Hepatocyte (in vitro differentiated cells): ENCODE results near the gene KCNK3. TPM values are rescaled to one million over a fixed set of nuclear protein-coding genes. Genes with fewer than 3 reads are reported as not detected.

Experiments used
- DNase-seq: peaks from one replicate; pipeline ENCODE4 v3.0.0-alpha.2; 2016; ENCODE audit warnings: low spot score
- H2AFZ ChIP-seq: fragments of 200-600 bp; sonication (generic); 2 replicates; pipeline ENCODE4 v1.6.0; 2016; ENCODE audit warnings: antibody characterized with exemption, mild to moderate bottlenecking
- H3K27ac ChIP-seq: fragments of 200-600 bp; sonication (generic); 2 replicates; pipeline ENCODE4 v1.5.1; 2016; ENCODE audit warnings: mild to moderate bottlenecking
- H3K27me3 ChIP-seq: fragments of 200-600 bp; sonication (generic); 2 replicates; pipeline ENCODE4 v1.6.1; 2016
- H3K36me3 ChIP-seq: fragments of 200-600 bp; sonication (generic); replicated peaks from 2 replicates; pipeline ENCODE4 v1.5.1; 2016; ENCODE audit warnings: low read depth; ENCODE audit not compliant: insufficient read depth
- H3K4me1 ChIP-seq: fragments of 200-600 bp; sonication (generic); 2 replicates; pipeline ENCODE4 v1.5.1; 2016; ENCODE audit warnings: mild to moderate bottlenecking, moderate library complexity; ENCODE audit not compliant: insufficient read depth
- H3K4me2 ChIP-seq: fragments of 200-600 bp; sonication (generic); 2 replicates; pipeline ENCODE4 v1.6.0; 2016
- H3K4me3 ChIP-seq: fragments of 200-600 bp; sonication (generic); 2 replicates; pipeline ENCODE4 v1.5.1; 2016; ENCODE audit warnings: mild to moderate bottlenecking
- H3K79me2 ChIP-seq: fragments of 200-600 bp; sonication (generic); 2 replicates; pipeline ENCODE4 v1.6.0; 2017; ENCODE audit warnings: mild to moderate bottlenecking
- H3K9me2 ChIP-seq: fragments of 200-600 bp; sonication (generic); replicated peaks from 2 replicates; pipeline ENCODE4 v1.6.0; 2017; ENCODE audit warnings: mild to moderate bottlenecking; ENCODE audit not compliant: insufficient read depth
- H3K9me3 ChIP-seq: fragments of 200-600 bp; sonication (generic); 2 replicates; pipeline ENCODE4 v1.5.1; 2016; ENCODE audit warnings: low read depth, mild to moderate bottlenecking
- H4K20me1 ChIP-seq: fragments of 200-600 bp; sonication (generic); 2 replicates; pipeline ENCODE4 v1.6.0; 2016; ENCODE audit warnings: mild to moderate bottlenecking; ENCODE audit not compliant: insufficient read depth, poor library complexity, severe bottlenecking
- CTCF ChIP-seq: fragments of 200-600 bp; sonication (generic); IDR thresholded peaks from 2 replicates; pipeline ENCODE4 v1.5.1; 2016; ENCODE audit warnings: antibody characterized with exemption, mild to moderate bottlenecking; ENCODE audit not compliant: poor library complexity
- EZH2 ChIP-seq: fragments of 200-600 bp; sonication (generic); IDR thresholded peaks from 2 replicates; pipeline ENCODE4 v1.6.1; 2016; ENCODE audit warnings: antibody characterized with exemption, mild to moderate bottlenecking, borderline replicate concordance
- EZH2phosphoT487 ChIP-seq: fragments of 200-600 bp; sonication (generic); IDR thresholded peaks from one replicate; pipeline ENCODE4 v1.6.1; 2018; ENCODE audit warnings: antibody characterized with exemption, mild to moderate bottlenecking, low read depth, moderate library complexity; ENCODE audit not compliant: unreplicated experiment, severe bottlenecking
- WGBS: methylation state at CpG from one replicate; pipeline ENCODE4 v1.1.6; 2016; ENCODE audit warnings: low lambda C conversion rate; ENCODE audit errors: missing lambda C conversion rate; 5-methylcytosine and 5-hydroxymethylcytosine counted together
- polyA plus RNA-seq: library from polyadenylated mRNA; unstranded; fragments of >200 nt; fragmentation: Nextera tagmentation; extraction: Ambion mirVana; gene quantifications from 2 replicates; pipeline ENCODE4 v1.2.1, GENCODE V29; 2016
- total RNA-seq: library from RNA; depleted of rRNA; stranded (reverse); fragments of >200 nt; gene quantifications from 2 replicates; pipeline ENCODE4 v1.2.3, GENCODE V29; 2014

Gene KCNK3
- total and polyA plus RNA-seq, 2 experiments from 2014 or later = 8.2 to 9.4 TPM

- H3K79me2 ChIP-seq = no peaks in the 10 kb centered on the region
- H4K20me1 ChIP-seq = no peaks in the 10 kb centered on the region
- H3K9me2 ChIP-seq = no peaks in the 10 kb centered on the region
- no peak overlapping the region for H2AFZ ChIP-seq
- H3K4me2 ChIP-seq = no peak overlapping the region
- H3K27me3 ChIP-seq = no peaks in the 10 kb centered on the region
- TF ChIP-seq CTCF (no peak), EZH2 (no peak), EZH2phosphoT487 (no peak)
- 52% methylated on average over 19 of the region's 19 CpGs for WGBS
- H3K27ac ChIP-seq = no peak overlapping the region
- DNase-seq = peak; percentile 35
- no peaks in the 10 kb centered on the region for H3K36me3 ChIP-seq
- peaks cover 41% of the 10 kb centered on the region for H3K4me1 ChIP-seq
- no peak overlapping the region for H3K4me3 ChIP-seq
- H3K9me3 ChIP-seq = no peaks in the 10 kb centered on the region
Measured at GRCh38 chr2:26706616-26707473, 14.3 kb downstream of the KCNK3 start.

- no peak for DNase-seq
- Histone ChIP-seq H3K27ac (no peak overlapping the region), H3K36me3 (no peaks in the 10 kb centered on the region), H3K4me3 (no peak overlapping the region), H2AFZ (no peak overlapping the region), H3K4me2 (no peak overlapping the region), H3K79me2 (no peaks in the 10 kb centered on the region), H4K20me1 (no peaks in the 10 kb centered on the region), H3K9me2 (no peaks in the 10 kb centered on the region), H3K9me3 (no peaks in the 10 kb centered on the region), H3K4me1 (peaks cover 49% of the 10 kb centered on the region), H3K27me3 (no peaks in the 10 kb centered on the region)
- WGBS = 75% methylated on average over 5 of the region's 5 CpGs
- TF ChIP-seq EZH2phosphoT487 (no peak), CTCF (no peak), EZH2 (no peak)
Measured at GRCh38 chr2:26707747-26708146, 15.2 kb downstream of the KCNK3 start.

- Histone ChIP-seq H3K4me3 (no peak overlapping the region), H3K36me3 (no peaks in the 10 kb centered on the region), H3K27me3 (no peaks in the 10 kb centered on the region), H2AFZ (no peak overlapping the region), H3K4me2 (no peak overlapping the region), H3K9me3 (no peaks in the 10 kb centered on the region), H3K9me2 (no peaks in the 10 kb centered on the region), H4K20me1 (no peaks in the 10 kb centered on the region), H3K4me1 (peaks cover 56% of the 10 kb centered on the region), H3K79me2 (no peaks in the 10 kb centered on the region), H3K27ac (no peak overlapping the region)
- WGBS = 88% methylated on average over 8 of the region's 8 CpGs
- DNase-seq = no peak
- TF ChIP-seq EZH2 (no peak), EZH2phosphoT487 (no peak), CTCF (no peak)
Measured at GRCh38 chr2:26708457-26708856, 15.9 kb downstream of the KCNK3 start.
